HG03439 (cell line): ENCODE results near the gene DGCR2.
"Not testable (repeated sequence)": the region's sequence is repeated elsewhere in the genome, so short reads cannot be mapped to it uniquely, and the experiment has no call there.

Experiments
- ATAC-seq: cut with Tn5 transposase; IDR thresholded peaks from one replicate; pipeline ENCODE4 v1.9.1; 2021; ENCODE audit warnings: mild to moderate bottlenecking, moderate library complexity; ENCODE audit not compliant: unreplicated experiment

The DGCR2 gene

GRCh38 chr22:19012308-19012986, 109.8 kb downstream of the DGCR2 start:
- no peak for ATAC-seq

GRCh38 chr22:19011611-19012010, 110.6 kb downstream of the DGCR2 start:
- not testable (repeated sequence) for ATAC-seq

- no peak for ATAC-seq
These were observed 111.1 kb downstream of the DGCR2 start for GRCh38 chr22:19011075-19011474.

- no peak for ATAC-seq
These were observed 116.3 kb downstream of the DGCR2 start for GRCh38 chr22:19005905-19006304.

- no peak for ATAC-seq
These were observed 117.7 kb downstream of the DGCR2 start for GRCh38 chr22:19004471-19004870.

GRCh38 chr22:19003508-19003907, 118.7 kb downstream of the DGCR2 start:
- no peak for ATAC-seq

GRCh38 chr22:19002684-19003038, 119.6 kb downstream of the DGCR2 start:
- ATAC-seq = no peak

- ATAC-seq = no peak
These were observed 121.0 kb downstream of the DGCR2 start for GRCh38 chr22:19001204-19001603.

- ATAC-seq = not testable (repeated sequence)
These were observed 122.1 kb downstream of the DGCR2 start for GRCh38 chr22:19000106-19000505.

- ATAC-seq = no peak
These were observed 122.8 kb downstream of the DGCR2 start for GRCh38 chr22:18999416-18999815.

- no peak for ATAC-seq
These were observed 123.2 kb downstream of the DGCR2 start for GRCh38 chr22:18999008-18999407.

- ATAC-seq = no peak
These were observed 124.3 kb downstream of the DGCR2 start for GRCh38 chr22:18997925-18998315.

- no peak for ATAC-seq
These were observed 124.8 kb downstream of the DGCR2 start for GRCh38 chr22:18997306-18997924.

GRCh38 chr22:18996376-18996900, 125.8 kb downstream of the DGCR2 start:
- ATAC-seq = no peak

- ATAC-seq = no peak
These were observed 126.9 kb downstream of the DGCR2 start for GRCh38 chr22:18995327-18995711.

GRCh38 chr22:18994701-18995326, 127.4 kb downstream of the DGCR2 start:
- no peak for ATAC-seq

- ATAC-seq = no peak
These were observed 128.2 kb downstream of the DGCR2 start for GRCh38 chr22:18994056-18994455.

GRCh38 chr22:18992543-18993198, 129.5 kb downstream of the DGCR2 start:
- ATAC-seq = no peak

- ATAC-seq = no peak
These were observed 130.3 kb downstream of the DGCR2 start for GRCh38 chr22:18991821-18992442.

GRCh38 chr22:18991138-18991432, 131.1 kb downstream of the DGCR2 start:
- ATAC-seq = no peak

- no peak for ATAC-seq
These were observed 131.7 kb downstream of the DGCR2 start for GRCh38 chr22:18990355-18991137.
